K562 (cell line): Measurements from ENCODE around the gene SKAP2. TPM values are rescaled to one million over a fixed set of nuclear protein-coding genes. Genes with fewer than 3 reads are reported as not detected.

Experiments
- ATAC-seq: fragments of 200-7000 bp; cut with Tn5 transposase; 3 replicates; pipeline ENCODE4 v1.9.1; 2020; ENCODE audit warnings: moderate library complexity
- BruUV-seq: library from RNA; stranded (reverse); fragments of 400-500 nt; replicated peaks from 2 replicates; lab custom pipeline; 2021; lab: Mats Ljungman, UMichigan
- CTCF ChIA-PET: fragments of 300-600 bp; formaldehyde crosslinking; extraction: SDS; loops from one replicate; lab custom pipeline; 2021; ENCODE audit warnings: low intra/inter-chr PET ratio; lab: Yijun Ruan, JAX
- POLR2A ChIA-PET: fragments of 300-600, 350-650 bp; sonication (Branson Sonifier 250); formaldehyde crosslinking; extraction: SDS; loops from one replicate; lab custom pipeline; 2021; ENCODE audit warnings: antibody characterized with exemption, inconsistent platforms; lab: Yijun Ruan, JAX
- DNase-seq, 4 experiments: peaks; one replicate each; pipeline versions ENCODE4 v3.0.0 to v3.0.0-alpha.2; 2011 to 2018; ENCODE audit warnings: low spot score in 3 of 4, mixed read lengths in 3 of 4; ENCODE audit errors: extremely low read depth in 1 of 4
- FAIRE-seq: peaks from 2 replicates; lab custom pipeline; 2011; peaks lifted over from hg19 to GRCh38; lab: Jason Lieb, UNC
- H2AFZ ChIP-seq: 2 replicates; pipeline ENCODE4 v1.6.0; 2011; ENCODE audit warnings: low read depth, low read length, control low read depth, inconsistent platforms
- H3K27ac ChIP-seq: fragments of 200-600 bp; 3 replicates; pipeline ENCODE4 v1.8.0; 2011; ENCODE audit warnings: low read depth, mild to moderate bottlenecking, control low read depth, inconsistent platforms, low read length, moderate library complexity, mixed read lengths; ENCODE audit errors: extremely low read depth
- H3K27me3 ChIP-seq, 2 experiments: fragments of 300-600 bp in 1 of 2; 2 replicates in 1 of 2; 3 replicates in 1 of 2; pipeline versions ENCODE4 v1.6.0 to v1.8.0; 2011; ENCODE audit warnings: inconsistent platforms in 2 of 2, low read length in 2 of 2, mild to moderate bottlenecking in 1 of 2, mixed read lengths in 1 of 2, moderate library complexity in 1 of 2; ENCODE audit not compliant: control insufficient read depth in 2 of 2, insufficient read depth in 2 of 2
- H3K36me3 ChIP-seq: fragments of 300-600 bp; 3 replicates; pipeline ENCODE4 v1.8.0; 2011; ENCODE audit warnings: mild to moderate bottlenecking, low read length, inconsistent platforms; ENCODE audit not compliant: control insufficient read depth, insufficient read depth
- H3K4me1 ChIP-seq, 2 experiments: fragments of 200-600 bp in 1 of 2; replicated peaks in 1 of 2; 2 replicates in 1 of 2; 3 replicates in 1 of 2; pipeline versions ENCODE4 v1.5.1 to v1.8.0; 2011; ENCODE audit warnings: inconsistent platforms in 2 of 2, low read length in 2 of 2, mild to moderate bottlenecking in 1 of 2, mixed read lengths in 1 of 2, moderate library complexity in 1 of 2; ENCODE audit not compliant: control insufficient read depth in 2 of 2, insufficient read depth in 2 of 2
- H3K4me2 ChIP-seq: 2 replicates; pipeline ENCODE4 v1.6.1; 2011; ENCODE audit warnings: low read length, control low read depth, inconsistent platforms, mixed read lengths; ENCODE audit not compliant: insufficient read depth
- H3K4me3 ChIP-seq: fragments of 200-600 bp; sonication (generic), shearing (Covaris generic); 2 replicates; pipeline ENCODE4 v1.5.1; 2016; ENCODE audit warnings: control low read depth, inconsistent platforms
- H3K79me2 ChIP-seq: fragments of 200-600 bp; 3 replicates; pipeline ENCODE4 v1.8.0; 2011; ENCODE audit warnings: low read length, inconsistent platforms; ENCODE audit not compliant: control insufficient read depth, insufficient read depth
- H3K9ac ChIP-seq, 2 experiments: 2 replicates each; pipeline versions ENCODE4 v1.6.0 to v1.6.1; 2011; ENCODE audit warnings: low read depth in 2 of 2, low read length in 2 of 2, control low read depth in 1 of 2, inconsistent platforms in 1 of 2, mild to moderate bottlenecking in 1 of 2, mixed read lengths in 1 of 2; ENCODE audit not compliant: insufficient read depth in 1 of 2
- H3K9me1 ChIP-seq: one replicate; pipeline ENCODE4 v1.6.0; 2011; ENCODE audit warnings: inconsistent platforms, mild to moderate bottlenecking, low read length, moderate library complexity; ENCODE audit not compliant: control insufficient read depth, insufficient read depth
- H3K9me3 ChIP-seq: replicated peaks from 2 replicates; pipeline ENCODE4 v1.5.1; 2011; ENCODE audit warnings: low read depth, low read length, inconsistent platforms; ENCODE audit not compliant: control insufficient read depth, insufficient read depth
- H4K20me1 ChIP-seq: replicated peaks from 2 replicates; pipeline ENCODE4 v1.6.1; 2011; ENCODE audit warnings: low read length, inconsistent platforms, mixed read lengths; ENCODE audit not compliant: control insufficient read depth, insufficient read depth
- E2F5 ChIP-seq: sonication (generic); formaldehyde crosslinking; IDR thresholded peaks from 2 replicates; pipeline ENCODE4 v1.8.0; 2022; ENCODE audit warnings: mild to moderate bottlenecking, missing genetic modification reagents
- HNRNPH1 ChIP-seq: fragments of 200-400 bp; formaldehyde crosslinking; optimal IDR thresholded peaks from 2 replicates; pipeline ENCODE3; 2017; ENCODE audit warnings: low read depth, mild to moderate bottlenecking, low read length, moderate library complexity
- HSF4 ChIP-seq: fragments of 250-450 bp; sonication (Bioruptor Pico); IDR thresholded peaks from 2 replicates; pipeline ENCODE4 v2.1.2; 2022; ENCODE audit warnings: mild to moderate bottlenecking, moderate library complexity, borderline replicate concordance
- KLF13 ChIP-seq: fragments of 450-650 bp; IDR thresholded peaks from 2 replicates; pipeline ENCODE4 v1.6.1; 2016; ENCODE audit warnings: missing genetic modification characterization, low read depth, mild to moderate bottlenecking, missing compliant biosample characterization, moderate library complexity, borderline replicate concordance
- MCM7 ChIP-seq, 2 experiments: fragments of 450-650 bp; IDR thresholded peaks; 2 replicates each; pipeline ENCODE4 v1.6.1; 2016 to 2018
- SETDB1 ChIP-seq: IDR thresholded peaks from one replicate; pipeline ENCODE4 v1.6.1; 2012; ENCODE audit warnings: low read length, control low read depth, inconsistent platforms
- STAG1 ChIP-seq: sonication (generic); formaldehyde crosslinking; IDR thresholded peaks from 2 replicates; pipeline ENCODE4 v1.5.0; 2020; ENCODE audit warnings: missing genetic modification reagents, borderline replicate concordance
- TEAD2 ChIP-seq: fragments of 450-650 bp; IDR thresholded peaks from 2 replicates; pipeline ENCODE4 v1.6.1; 2016; ENCODE audit warnings: missing genetic modification characterization, control low read depth, missing compliant biosample characterization
- ZNF146 ChIP-seq: IDR thresholded peaks from one replicate; pipeline ENCODE4 v1.6.1; 2018; ENCODE audit warnings: missing compliant biosample characterization; ENCODE audit not compliant: unreplicated experiment
- ZNF696 ChIP-seq: fragments of 250-450 bp; sonication (Bioruptor Pico); conservative IDR thresholded peaks from 2 replicates; pipeline ENCODE4 v1.4.0; 2020; ENCODE audit warnings: mild to moderate bottlenecking, moderate library complexity
- WGBS: fragments of 100-300 bp; shearing (Covaris generic); methylation state at CpG from one replicate; pipeline ENCODE4 v1.1.6; 2016; ENCODE audit warnings: low coverage, mixed read lengths; ENCODE audit not compliant: insufficient coverage; ENCODE audit errors: missing lambda C conversion rate; 5-methylcytosine and 5-hydroxymethylcytosine counted together
- in situ Hi-C: fragments of 300-500 bp; cut with MboI; formaldehyde crosslinking; loops from 4 replicates; pipeline ENCODE4 v1.15.0; 2018; ENCODE audit warnings: inconsistent platforms, mixed read lengths
- intact Hi-C: fragments of 100-400 bp; cut with micrococcal nuclease; formaldehyde crosslinking; loops from 2 replicates; pipeline ENCODE4 v1.14.2; 2022
- polyA plus RNA-seq, 8 experiments: library from polyadenylated mRNA; depleted of rRNA in 4 of 8; stranded (reverse) in 5 of 8; unstranded in 3 of 8; fragments of >200 nt; fragmentation: Nextera tagmentation in 2 of 8; fragmentation: Illumina TruSeq in 1 of 8; extraction: Ambion mirVana in 2 of 8; extraction: Trizol in 1 of 8; gene quantifications; 2 replicates each; pipeline versions ENCODE4 v1.2.1 to v1.2.3, GENCODE V29; 2011 to 2014; ENCODE audit warnings: inconsistent platforms in 1 of 8, missing spikeins in 1 of 8
- total RNA-seq, 7 experiments: library from RNA; depleted of rRNA in 6 of 7; stranded (reverse); fragments of >200 nt in 6 of 7; fragmentation: Illumina TruSeq in 2 of 7; extraction: Trizol in 2 of 7; gene quantifications; 2 replicates each; pipeline versions ENCODE4 v1.2.1 to v1.2.3, GENCODE V29; 2011 to 2021; ENCODE audit warnings: low replicate concordance in 1 of 7

Gene SKAP2
- total and polyA plus RNA-seq, 9 of the 15 experiments (the other 6 are each of a cell fraction or from before 2014, with no cell fraction given), result 4.2 to 11.7 (median 8.3) TPM

GRCh38 chr7:26698194-26698593 lies 166.2 kb downstream of the SKAP2 start:
- DNase-seq, result no peak
- in situ Hi-C loops (no loop called here), intact Hi-C loops (no loop called here)
- Histone ChIP-seq H3K4me3 (no peak overlapping the region), H3K9me3 (no peaks in the 10 kb centered on the region), H3K9ac (no peak overlapping the region), H3K27me3 (no peaks in the 10 kb centered on the region), H3K27ac (no peak overlapping the region), H3K79me2 (no peaks in the 10 kb centered on the region), H3K4me1 (no peaks in the 10 kb centered on the region), H4K20me1 (no peaks in the 10 kb centered on the region), H2AFZ (no peak overlapping the region), H3K36me3 (no peaks in the 10 kb centered on the region), H3K9me1 (no peaks in the 10 kb centered on the region), H3K4me2 (no peak overlapping the region)
- 11% methylated on average over 1 of the region's 1 CpG for WGBS
- TF ChIP-seq HSF4 (CRISPR knock-in tag) (no peak), TEAD2 (no peak), KLF13 (tag) (no peak), ZNF146 (CRISPR knock-in tag) (no peak), SETDB1 (no peak), ZNF696 (CRISPR knock-in tag) (no peak), MCM7 (IDR thresholded peaks at IDR 0.05) (no peak), STAG1 (CRISPR knock-in tag) (no peak), E2F5 (no peak), HNRNPH1 (no peak)
- FAIRE-seq, result no peak
- ChIA-PET POLR2A (interaction anchor here (0.7 kb wide), 1 partner anchor 9 kb away, joined by 3 read pairs; no protein-coding TSS in a partner anchor), CTCF (interaction anchor here (0.9 kb wide), 1 partner anchor 17 kb away, joined by 3 read pairs; no protein-coding TSS in a partner anchor)
- BruUV-seq, result no TSS peak
- no peak for ATAC-seq
